Measurements from ENCODE around the gene DAPK2.

GRCh38 chr15:63899193-63899592, 147.1 kb downstream of the DAPK2 start:
- TF ChIP-seq CTCF (conservative IDR thresholded peaks at IDR 0.05 in 1 of 2, IDR thresholded peaks at IDR 0.05 in 1 of 2; ENCODE audit: low read depth in 1 of 2, low read length in 2 of 2): no peak
- TF ChIP-seq EZH2 (IDR thresholded peaks at IDR 0.05; ENCODE audit: low read length, missing control alignments): no peak

Measured in fibroblast of lung (primary cell).